AG09319 (cell line): Measurements from ENCODE around the gene PLPPR2.
"Not testable (repeated sequence)": the region's sequence is repeated elsewhere in the genome, so short reads cannot be mapped to it uniquely, and the experiment has no call there.

Experiments
- DNase-seq: peaks from one replicate; pipeline ENCODE4 v3.0.0-alpha.2; 2010; ENCODE audit warnings: low read depth; ENCODE audit errors: extremely low read depth
- TF ChIP-seq, protein P1 (sequence below): IDR thresholded peaks from 2 replicates; pipeline ENCODE4 v1.5.1; 2011; ENCODE audit warnings: low read depth, mild to moderate bottlenecking, inconsistent platforms, low read length, moderate library complexity

The PLPPR2 gene

GRCh38 chr19:11377237-11377636 lies 22.0 kb downstream of the PLPPR2 start:
- TF ChIP-seq, protein P1, sequence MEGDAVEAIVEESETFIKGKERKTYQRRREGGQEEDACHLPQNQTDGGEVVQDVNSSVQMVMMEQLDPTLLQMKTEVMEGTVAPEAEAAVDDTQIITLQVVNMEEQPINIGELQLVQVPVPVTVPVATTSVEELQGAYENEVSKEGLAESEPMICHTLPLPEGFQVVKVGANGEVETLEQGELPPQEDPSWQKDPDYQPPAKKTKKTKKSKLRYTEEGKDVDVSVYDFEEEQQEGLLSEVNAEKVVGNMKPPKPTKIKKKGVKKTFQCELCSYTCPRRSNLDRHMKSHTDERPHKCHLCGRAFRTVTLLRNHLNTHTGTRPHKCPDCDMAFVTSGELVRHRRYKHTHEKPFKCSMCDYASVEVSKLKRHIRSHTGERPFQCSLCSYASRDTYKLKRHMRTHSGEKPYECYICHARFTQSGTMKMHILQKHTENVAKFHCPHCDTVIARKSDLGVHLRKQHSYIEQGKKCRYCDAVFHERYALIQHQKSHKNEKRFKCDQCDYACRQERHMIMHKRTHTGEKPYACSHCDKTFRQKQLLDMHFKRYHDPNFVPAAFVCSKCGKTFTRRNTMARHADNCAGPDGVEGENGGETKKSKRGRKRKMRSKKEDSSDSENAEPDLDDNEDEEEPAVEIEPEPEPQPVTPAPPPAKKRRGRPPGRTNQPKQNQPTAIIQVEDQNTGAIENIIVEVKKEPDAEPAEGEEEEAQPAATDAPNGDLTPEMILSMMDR: no peak
- peak; percentile 45 for DNase-seq

GRCh38 chr19:11377756-11378155 lies 22.5 kb downstream of the PLPPR2 start:
- DNase-seq: no peak
- TF ChIP-seq, protein P1: no peak

DNA sequence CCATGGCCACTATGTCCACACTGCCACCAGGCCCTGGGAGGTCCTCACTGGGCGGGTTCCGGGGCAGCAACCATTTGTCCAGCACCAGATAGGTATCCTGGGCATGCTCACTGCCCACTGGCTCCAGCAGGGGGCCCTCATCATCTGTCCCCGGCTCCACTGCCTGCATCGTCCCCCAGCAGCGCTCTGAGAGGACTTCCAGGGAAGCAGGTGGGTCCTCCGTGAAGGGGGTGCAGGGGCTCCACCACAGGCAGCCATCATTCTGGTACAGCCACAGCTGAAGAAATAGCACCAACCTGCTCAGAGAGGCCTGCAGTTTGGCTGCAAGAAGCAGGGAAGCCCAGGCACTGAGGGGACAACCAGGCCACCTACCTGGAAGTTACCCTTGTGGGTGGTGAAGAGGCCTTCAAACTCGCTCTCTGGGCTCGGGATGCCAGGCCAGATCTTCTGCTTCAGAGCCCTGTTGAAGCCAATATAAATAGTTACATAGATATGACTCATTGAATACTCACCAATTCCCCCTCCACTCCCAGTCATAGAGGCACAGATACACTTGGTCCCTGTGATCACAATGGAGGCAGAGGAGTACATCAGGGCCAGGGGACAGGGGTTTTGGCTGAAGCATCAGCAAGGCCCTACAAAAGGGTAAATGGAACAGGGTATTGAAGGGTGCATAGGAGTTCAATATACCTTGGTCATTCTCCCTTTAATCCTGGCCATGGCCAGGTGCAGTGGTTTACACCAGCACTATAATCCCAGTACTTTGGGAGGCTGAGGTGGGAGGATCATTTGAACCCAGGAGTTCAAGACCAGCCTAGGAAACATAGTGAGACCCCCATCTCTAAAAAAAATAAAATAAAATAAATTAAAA lies 23.3 kb downstream of the PLPPR2 start:
- TF ChIP-seq, protein P1: peak; percentile 59
- no peak for DNase-seq

GRCh38 chr19:11379269-11379845 lies 24.1 kb downstream of the PLPPR2 start:
- DNase-seq: not testable (repeated sequence)

DNA sequence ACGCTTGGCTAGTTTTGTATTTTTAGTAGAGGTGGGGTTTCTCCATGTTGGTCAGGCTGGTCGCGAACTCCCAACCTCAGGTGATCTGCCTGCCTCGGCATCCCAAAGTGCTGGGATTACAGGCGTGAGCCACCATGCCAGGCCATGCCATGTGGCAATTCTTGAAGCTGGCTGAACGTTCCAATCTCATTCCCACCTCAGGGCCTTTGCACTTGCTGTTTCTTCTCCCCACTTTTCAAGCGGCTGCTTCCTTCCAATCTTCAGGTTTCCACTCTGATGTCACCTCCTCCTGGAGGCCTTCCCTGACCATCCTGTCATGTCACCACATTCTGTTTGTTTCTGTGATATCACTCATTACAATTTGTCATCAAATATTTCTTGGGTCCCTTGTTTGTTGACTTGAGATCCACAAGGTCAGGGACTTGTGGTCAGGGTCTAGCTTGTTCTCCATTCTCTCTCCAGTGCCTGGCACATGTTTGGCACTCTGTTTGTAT lies 24.7 kb downstream of the PLPPR2 start:
- DNase-seq: no peak
- TF ChIP-seq, protein P1: no peak

DNA sequence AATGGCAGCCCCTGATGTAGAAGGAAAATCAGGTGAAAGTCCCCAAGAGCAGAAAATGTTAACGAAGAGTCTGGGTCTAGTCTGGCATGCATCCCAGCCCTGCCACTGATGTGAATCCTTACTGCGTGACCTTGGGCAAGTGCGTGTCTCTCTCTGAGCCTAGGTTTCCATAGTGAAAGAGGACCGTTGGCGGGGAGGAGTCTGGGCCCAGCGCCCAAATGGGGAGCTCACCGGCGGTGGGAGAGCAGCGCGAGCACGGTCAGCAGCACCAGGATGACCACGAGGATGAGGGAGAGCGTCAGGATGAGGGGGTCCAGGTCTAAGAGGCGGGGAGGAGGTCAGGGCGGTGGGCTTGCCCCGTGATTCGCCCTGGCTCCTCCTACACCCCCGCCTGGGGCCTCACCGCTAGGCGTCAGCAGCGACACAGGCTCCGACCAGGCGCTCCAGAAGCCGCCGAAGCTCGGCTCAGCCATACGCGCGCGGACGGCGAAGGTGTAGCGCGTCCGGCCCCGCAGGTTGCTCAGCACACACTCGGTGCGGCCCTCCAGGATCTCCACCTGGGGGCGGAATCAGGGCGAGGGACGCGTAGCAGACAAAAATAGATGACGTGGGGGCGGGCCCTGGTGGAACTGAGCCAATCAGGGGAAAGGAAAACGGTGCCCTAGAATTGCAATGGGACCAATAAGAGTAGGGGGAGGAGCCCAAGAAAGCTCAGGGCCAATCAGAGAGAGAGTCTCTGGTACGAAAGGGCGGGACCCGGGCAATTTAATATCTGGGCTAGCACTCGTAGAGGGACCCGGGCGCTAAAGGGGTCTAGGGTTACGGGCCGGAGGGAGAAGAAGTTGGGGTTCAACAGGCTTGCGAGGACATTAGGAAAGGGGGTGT lies 25.7 kb downstream of the PLPPR2 start:
- TF ChIP-seq, protein P1: peak; percentile 76
- peak; percentile 84 for DNase-seq

DNA sequence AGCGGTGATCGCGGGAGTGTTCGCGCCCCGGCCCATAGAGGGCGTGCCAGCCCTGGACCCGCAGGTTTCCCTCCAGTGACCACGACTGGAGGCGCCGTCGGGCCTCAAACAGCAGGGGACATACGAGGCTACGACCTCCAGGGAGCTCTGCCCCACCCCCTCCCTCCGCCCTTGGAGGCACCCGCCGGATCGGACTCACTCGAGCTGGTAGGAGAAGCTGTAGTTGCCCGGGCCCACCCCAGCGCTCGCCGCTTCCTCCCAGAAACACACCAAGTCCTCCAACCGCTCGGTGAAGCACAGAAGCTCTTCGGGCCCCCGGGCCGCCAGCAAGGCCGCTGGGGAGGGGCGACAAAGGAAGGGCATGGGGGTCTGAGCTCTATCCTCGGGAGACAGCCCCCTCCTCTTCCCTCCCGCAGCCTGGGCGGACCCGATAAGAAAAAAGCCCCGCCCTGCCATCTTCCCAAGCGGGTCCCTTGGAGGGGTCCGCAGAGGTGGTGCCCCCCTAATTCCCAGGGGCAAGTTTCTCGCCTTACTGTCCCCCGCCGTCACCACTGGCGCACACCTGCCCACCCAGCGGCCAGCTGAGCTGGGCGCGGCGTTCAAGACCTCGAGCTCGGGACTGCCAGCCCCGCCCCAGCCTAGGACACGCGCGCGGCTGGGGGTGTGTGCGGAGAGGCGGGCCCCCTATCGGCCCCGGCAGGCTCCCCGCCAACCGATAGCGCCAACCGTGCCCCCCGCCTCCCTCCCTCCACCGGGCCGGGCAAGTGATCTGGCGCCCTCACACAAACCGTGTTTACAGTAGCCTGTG lies 27.9 kb downstream of the PLPPR2 start:
- TF ChIP-seq, protein P1: peak; percentile 67
- no peak for DNase-seq
